SK-N-SH (cell line): ENCODE measurements around the gene OR4Q3. TPM values are rescaled to one million over a fixed set of nuclear protein-coding genes. Genes with fewer than 3 reads are reported as not detected.
"Not testable (repeated sequence)": the region's sequence is repeated elsewhere in the genome, so short reads cannot be mapped to it uniquely, and the experiment has no call there.

Experiments used
- CTCF ChIA-PET: fragments of 300-600, 350-600 bp; formaldehyde crosslinking; extraction: SDS; loops from one replicate; lab custom pipeline; 2021; lab: Yijun Ruan, JAX
- POLR2A ChIA-PET: fragments of 350-600 bp; sonication (Branson Sonifier 250); formaldehyde crosslinking; extraction: SDS; loops from one replicate; lab custom pipeline; 2020; ENCODE audit warnings: antibody characterized with exemption, inconsistent platforms; lab: Yijun Ruan, JAX
- DNase-seq: peaks from one replicate; pipeline ENCODE4 v3.0.0; 2012
- H2AFZ ChIP-seq: fragments of 200-600 bp; sonication (generic); 2 replicates; pipeline ENCODE4 v1.8.1; 2016; ENCODE audit warnings: antibody characterized with exemption, mild to moderate bottlenecking, low read depth
- H3F3A ChIP-seq: fragments of 200-600 bp; sonication (generic); replicated peaks from 2 replicates; pipeline ENCODE3; 2016; ENCODE audit warnings: antibody characterized with exemption, mild to moderate bottlenecking; ENCODE audit not compliant: insufficient read depth
- H3K27ac ChIP-seq, 2 experiments: fragments of 200-500 bp in 1 of 2; fragments of 200-600 bp in 1 of 2; sonication (Bioruptor generic) in 1 of 2; sonication (generic), shearing (Covaris generic) in 1 of 2; 2 replicates each; pipeline versions ENCODE4 v1.5.1 to v1.6.1; 2014 to 2016; ENCODE audit warnings: low read depth in 2 of 2, inconsistent platforms in 1 of 2, low read length in 1 of 2, mild to moderate bottlenecking in 1 of 2, mixed read lengths in 1 of 2
- H3K27me3 ChIP-seq: fragments of 200-600 bp; sonication (generic), shearing (Covaris generic); 2 replicates; pipeline ENCODE4 v1.6.1; 2016; ENCODE audit warnings: mixed run types; ENCODE audit not compliant: insufficient read depth
- H3K36me3 ChIP-seq, 2 experiments: fragments of 200-500 bp in 1 of 2; fragments of 200-600 bp in 1 of 2; sonication (Bioruptor generic) in 1 of 2; sonication (generic) in 1 of 2; replicated peaks in 1 of 2; 2 replicates each; pipeline versions ENCODE3 to v1.5.1; 2014 to 2016; ENCODE audit warnings: low read length in 1 of 2, mild to moderate bottlenecking in 1 of 2; ENCODE audit not compliant: insufficient read depth in 2 of 2, control insufficient read depth in 1 of 2
- H3K4me1 ChIP-seq, 2 experiments: fragments of 200-500 bp in 1 of 2; fragments of 200-600 bp in 1 of 2; sonication (Bioruptor generic) in 1 of 2; sonication (generic), shearing (Covaris generic) in 1 of 2; 2 replicates each; pipeline versions ENCODE4 v1.5.1 to v1.6.1; 2014 to 2016; ENCODE audit warnings: low read depth in 1 of 2, low read length in 1 of 2, mixed run types in 1 of 2; ENCODE audit not compliant: insufficient read depth in 2 of 2, control insufficient read depth in 1 of 2
- H3K4me2 ChIP-seq: fragments of 200-600 bp; sonication (generic), shearing (Covaris generic); 2 replicates; pipeline ENCODE4 v1.6.1; 2017; ENCODE audit warnings: mixed run types
- H3K4me3 ChIP-seq, 2 experiments: fragments of 200-500 bp in 1 of 2; fragments of 200-600 bp in 1 of 2; sonication (Bioruptor generic) in 1 of 2; sonication (generic), shearing (Covaris generic) in 1 of 2; 2 replicates each; pipeline versions ENCODE4 v1.5.1 to v1.8.1; 2014 to 2016; ENCODE audit warnings: low read depth in 2 of 2, inconsistent platforms in 1 of 2, low read length in 1 of 2, mild to moderate bottlenecking in 1 of 2, mixed read lengths in 1 of 2, moderate library complexity in 1 of 2
- H3K79me2 ChIP-seq: fragments of 200-600 bp; sonication (generic); 2 replicates; pipeline ENCODE4 v1.8.1; 2017; ENCODE audit warnings: mild to moderate bottlenecking; ENCODE audit not compliant: insufficient read depth
- H3K9ac ChIP-seq: fragments of 200-600 bp; sonication (generic); 2 replicates; pipeline ENCODE4 v1.6.1; 2017; ENCODE audit warnings: mixed run types
- H3K9me2 ChIP-seq: fragments of 200-600 bp; sonication (generic); 2 replicates; pipeline ENCODE4 v1.6.1; 2017; ENCODE audit warnings: mixed run types
- H3K9me3 ChIP-seq: fragments of 200-600 bp; sonication (generic); 2 replicates; pipeline ENCODE4 v1.6.1; 2017; ENCODE audit warnings: mixed run types, mild to moderate bottlenecking, moderate library complexity
- H4K20me1 ChIP-seq: fragments of 200-600 bp; sonication (generic); 2 replicates; pipeline ENCODE4 v1.6.1; 2017; ENCODE audit warnings: mild to moderate bottlenecking, mixed run types; ENCODE audit not compliant: insufficient read depth
- CHD2 ChIP-seq: fragments of 150-350 bp; IDR thresholded peaks from 2 replicates; pipeline ENCODE4 v1.6.1; 2018; ENCODE audit warnings: low read length; ENCODE audit not compliant: partially characterized antibody
- ELF1 ChIP-seq: IDR thresholded peaks from 2 replicates; pipeline ENCODE4 v1.4.0; 2012
- FOSL2 ChIP-seq: IDR thresholded peaks from 2 replicates; pipeline ENCODE4 v1.4.0; 2012; ENCODE audit warnings: low read depth, mild to moderate bottlenecking, moderate library complexity, borderline replicate concordance
- FOXJ3 ChIP-seq: sonication (generic); formaldehyde crosslinking; IDR thresholded peaks from 2 replicates; pipeline ENCODE4 v1.5.1; 2020; ENCODE audit warnings: mild to moderate bottlenecking, missing genetic modification reagents
- MAX ChIP-seq: IDR thresholded peaks from 2 replicates; pipeline ENCODE4 v1.4.0; 2012; ENCODE audit warnings: low read depth
- MXI1 ChIP-seq: IDR thresholded peaks from 2 replicates; pipeline ENCODE4 v1.6.1; 2012; ENCODE audit warnings: mild to moderate bottlenecking, low read depth, low read length, improper control_type of control experiment
- NRF1 ChIP-seq: IDR thresholded peaks from 2 replicates; pipeline ENCODE4 v1.6.1; 2012; ENCODE audit warnings: low read depth, mild to moderate bottlenecking, low read length
- REST ChIP-seq: IDR thresholded peaks from 2 replicates; pipeline ENCODE4 v1.6.1; 2012; ENCODE audit warnings: mild to moderate bottlenecking, low read depth, low read length, moderate library complexity
- TCF12 ChIP-seq: IDR thresholded peaks from 2 replicates; pipeline ENCODE4 v1.4.0; 2012
- TEAD4 ChIP-seq: IDR thresholded peaks from 2 replicates; pipeline ENCODE4 v1.4.0; 2012; ENCODE audit warnings: mild to moderate bottlenecking, borderline replicate concordance; ENCODE audit not compliant: insufficient read depth
- USF1 ChIP-seq: IDR thresholded peaks from 2 replicates; pipeline ENCODE4 v1.4.0; 2012; ENCODE audit warnings: low read depth, borderline replicate concordance
- USF2 ChIP-seq: fragments of 150-350 bp; IDR thresholded peaks from 2 replicates; pipeline ENCODE4 v1.6.1; 2017; ENCODE audit warnings: antibody characterized with exemption, low read length, low read depth, borderline replicate concordance
- YY1 ChIP-seq: IDR thresholded peaks from 2 replicates; pipeline ENCODE4 v1.4.0; 2012; ENCODE audit warnings: low read depth, mild to moderate bottlenecking
- ZBTB33 ChIP-seq: IDR thresholded peaks from 2 replicates; pipeline ENCODE4 v1.4.0; 2012; ENCODE audit warnings: low read depth, borderline replicate concordance
- WGBS: methylation state at CpG from one replicate; pipeline ENCODE4 v1.1.6; 2017; ENCODE audit warnings: low lambda C conversion rate; 5-methylcytosine and 5-hydroxymethylcytosine counted together
- polyA plus RNA-seq, 3 experiments: library from polyadenylated mRNA; depleted of rRNA; stranded (reverse); fragments of >200 nt; gene quantifications; 2 replicates each; pipeline ENCODE4 v1.2.3, GENCODE V29; 2012

Gene OR4Q3
- polyA plus RNA-seq, 1 of the 3 experiments (the other 2 are of a cell fraction): not detected

- H3K27ac ChIP-seq: no peak overlapping the region
- no peaks in the 10 kb centered on the region for H3K9me2 ChIP-seq
- H4K20me1 ChIP-seq: no peaks in the 10 kb centered on the region
- no peak for DNase-seq
- no peaks in the 10 kb centered on the region for H3K4me1 ChIP-seq
- no peak overlapping the region for H3K9ac ChIP-seq
- no peaks in the 10 kb centered on the region for H3K9me3 ChIP-seq
- ChIA-PET POLR2A (no interaction called here), CTCF (no interaction called here)
- no peak for TF ChIP-seq ELF1
- TF ChIP-seq MXI1: no peak
- no peak for TF ChIP-seq FOXJ3 (CRISPR knock-in tag)
- no peak for TF ChIP-seq USF1
- TF ChIP-seq FOSL2: no peak
- TF ChIP-seq CHD2: no peak
- no peak for TF ChIP-seq MAX
- no peak for TF ChIP-seq YY1
- TF ChIP-seq ZBTB33: no peak
- H3K4me3 ChIP-seq: no peak overlapping the region
- no peak overlapping the region for H2AFZ ChIP-seq
- H3K36me3 ChIP-seq: no peaks in the 10 kb centered on the region
- H3F3A ChIP-seq: no peaks in the 10 kb centered on the region
- H3K27me3 ChIP-seq: no peaks in the 10 kb centered on the region
- no peak overlapping the region for H3K4me2 ChIP-seq
- H3K79me2 ChIP-seq: no peaks in the 10 kb centered on the region
Observed at GRCh38 chr14:19729359-19729758, 14.0 kb upstream of the OR4Q3 start.

GRCh38 chr14:19729763-19730162 is 13.6 kb upstream of the OR4Q3 start:
- Histone ChIP-seq H3K4me1 (no peaks in the 10 kb centered on the region), H3K9me2 (no peaks in the 10 kb centered on the region)
- TF ChIP-seq NRF1: no peak
- no peak for TF ChIP-seq TCF12
- no peak for TF ChIP-seq USF2
- no peak for TF ChIP-seq TEAD4
- TF ChIP-seq REST: no peak
- TF ChIP-seq, all 33 proteins: peak for 0
- DNase-seq: no peak
- ChIA-PET POLR2A (no interaction called here), CTCF (no interaction called here)
- WGBS: 0% methylated on average over 2 of the region's 2 CpGs
- Histone ChIP-seq H2AFZ (no peak overlapping the region), H3K27me3 (no peaks in the 10 kb centered on the region), H3K79me2 (no peaks in the 10 kb centered on the region), H3K36me3 (no peaks in the 10 kb centered on the region), H3K4me2 (no peak overlapping the region), H3F3A (no peaks in the 10 kb centered on the region), H4K20me1 (no peaks in the 10 kb centered on the region), H3K9me3 (no peaks in the 10 kb centered on the region), H3K27ac (no peak overlapping the region), H3K4me3 (no peak overlapping the region), H3K9ac (no peak overlapping the region)

GRCh38 chr14:19733893-19734292 is 9.5 kb upstream of the OR4Q3 start:
- H3K9ac ChIP-seq, H3K4me1 ChIP-seq, H3K4me3 ChIP-seq, H3K4me2 ChIP-seq, POLR2A ChIA-PET, CTCF ChIA-PET, H3K79me2 ChIP-seq, H3K9me2 ChIP-seq, H2AFZ ChIP-seq, H3K9me3 ChIP-seq, H4K20me1 ChIP-seq, H3K27ac ChIP-seq, H3K27me3 ChIP-seq, DNase-seq, H3F3A ChIP-seq, H3K36me3 ChIP-seq: not testable (repeated sequence)
- 0% methylated on average over 3 of the region's 3 CpGs for WGBS
